NCI-H526 (cell line): ENCODE data around the gene CAMK2B.
A peak's percentile ranks its signal among the peaks of the same experiment; 100 is the strongest.

Experiments used
- DNase-seq, 2 experiments: peaks; one replicate each; lab custom pipeline; 2025; lab: John Stamatoyannopoulos, UW

CAMK2B gene

GRCh38 chr7:44229546-44230105 is 95.8 kb downstream of the CAMK2B start:
- DNase-seq = no peak

GRCh38 chr7:44228571-44229350 is 96.6 kb downstream of the CAMK2B start:
- no peak for DNase-seq

- no peak for DNase-seq
These were observed 97.5 kb downstream of the CAMK2B start for GRCh38 chr7:44227911-44228310.

- no peak for DNase-seq
These were observed 99.0 kb downstream of the CAMK2B start for GRCh38 chr7:44226396-44226753.

- DNase-seq = no peak
These were observed 99.6 kb downstream of the CAMK2B start for GRCh38 chr7:44225566-44226395.

- no peak for DNase-seq
These were observed 100.3 kb downstream of the CAMK2B start for GRCh38 chr7:44224974-44225565.

GRCh38 chr7:44224080-44224973 is 101.1 kb downstream of the CAMK2B start:
- DNase-seq = peak in 1 of 2 experiments; percentile 40

GRCh38 chr7:44223362-44224079 is 101.9 kb downstream of the CAMK2B start:
- no peak for DNase-seq

- no peak for DNase-seq
These were observed 102.6 kb downstream of the CAMK2B start for GRCh38 chr7:44222776-44223261.

- no peak for DNase-seq
These were observed 103.3 kb downstream of the CAMK2B start for GRCh38 chr7:44222074-44222473.

GRCh38 chr7:44221231-44221791 is 104.1 kb downstream of the CAMK2B start:
- DNase-seq = no peak

GRCh38 chr7:44220358-44221112 is 104.9 kb downstream of the CAMK2B start:
- DNase-seq = no peak

GRCh38 chr7:44220046-44220357 is 105.4 kb downstream of the CAMK2B start:
- no peak for DNase-seq

- no peak for DNase-seq
These were observed 105.9 kb downstream of the CAMK2B start for GRCh38 chr7:44219371-44220045.

GRCh38 chr7:44218418-44219201 is 106.8 kb downstream of the CAMK2B start:
- DNase-seq = no peak

GRCh38 chr7:44217852-44218402 is 107.5 kb downstream of the CAMK2B start:
- DNase-seq = no peak

- DNase-seq = no peak
These were observed 108.1 kb downstream of the CAMK2B start for GRCh38 chr7:44217223-44217714.
